Right lobe of liver (tissue), 6 donors: ENCODE results near the gene HIP1R. TPM values are rescaled to one million over a fixed set of nuclear protein-coding genes. Genes with fewer than 3 reads are reported as not detected.

ENCODE experiments used
- ATAC-seq, 4 donors: fragments of 200-7000 bp; cut with Tn5 transposase; one replicate each; pipeline ENCODE4 v1.9.1; 2020; ENCODE audit warnings: mild to moderate bottlenecking in 4 of 4, moderate library complexity in 4 of 4
- DNase-seq, 3 donors: peaks; one replicate each; pipeline ENCODE4 v3.0.0-alpha.2; 2020
- H3K27ac ChIP-seq, 3 donors: fragments of 200-600 bp; one replicate each; pipeline ENCODE4 v1.8.0; 2022
- H3K27me3 ChIP-seq, 2 donors: fragments of 200-600 bp; one replicate each; pipeline ENCODE4 v1.8.0; 2022
- H3K36me3 ChIP-seq, 4 donors: fragments of 200-600 bp; sonication (generic) in 1 of 4; one replicate each; pipeline versions ENCODE4 v1.5.1 to v1.8.0; 2017 to 2022; ENCODE audit warnings: control low read depth in 1 of 4
- H3K4me1 ChIP-seq, 4 donors: fragments of 200-600 bp; sonication (generic) in 1 of 4; one replicate each; pipeline versions ENCODE4 v1.5.1 to v1.8.0; 2017 to 2022; ENCODE audit warnings: control low read depth in 1 of 4
- H3K4me3 ChIP-seq, 3 donors: fragments of 200-600 bp; one replicate each; pipeline ENCODE4 v1.8.0; 2022
- H3K9me3 ChIP-seq, 4 donors: fragments of 200-600 bp; sonication (generic) in 1 of 4; one replicate each; pipeline versions ENCODE4 v1.5.1 to v1.8.0; 2017 to 2022; ENCODE audit warnings: control low read depth in 1 of 4
- CTCF ChIP-seq, 4 donors: fragments of 200-600 bp in 3 of 4; fragments of 450-650 bp in 1 of 4; IDR thresholded peaks; one replicate each; pipeline versions ENCODE4 v1.5.1 to v1.8.0; 2016 to 2022; ENCODE audit warnings: antibody characterized with exemption in 4 of 4, mild to moderate bottlenecking in 2 of 4
- POLR2A ChIP-seq: fragments of 450-650 bp; IDR thresholded peaks from one replicate; pipeline ENCODE4 v1.6.1; 2017; ENCODE audit warnings: antibody characterized with exemption, mild to moderate bottlenecking
- WGBS: methylation state at CpG from one replicate; pipeline ENCODE4 v1.1.6; 2018; ENCODE audit warnings: low coverage, low lambda C conversion rate; ENCODE audit not compliant: insufficient coverage; ENCODE audit errors: missing lambda C conversion rate; 5-methylcytosine and 5-hydroxymethylcytosine counted together
- intact Hi-C, 2 donors: fragments of 100-400 bp; cut with DNase I; formaldehyde crosslinking; loops; one replicate each; pipeline versions ENCODE4 v1.11.2 to v1.14.1; 2022
- total RNA-seq, 6 experiments: library from RNA; depleted of rRNA in 2 of 6; stranded (reverse); fragments of >200 nt in 2 of 6; fragmentation: NEBNext Ultra II Directional in 3 of 6; extraction: Animal tissue kit (Norgen Biotek cat#: 25700) in 3 of 6; gene quantifications; one replicate each; pipeline versions ENCODE4 v1.1.0 to v1.2.4, GENCODE V29; 2016 to 2023
- donor health status: DM: no; HTN: yes; CAD: no.
- donor health status: DM: no; HTN: no; CAD: no.
- donor health status: DM: no; HTN: no; CAD: no.
- donor health status: DM: no; HTN: yes; CAD: no.
- donor health status: DM: no; HTN: yes; CAD: no.

The HIP1R gene
- total RNA-seq, 6 experiments from 2014 or later = 23.6 to 37.2 (median 27.8) TPM

GRCh38 chr12:122848471-122849351, 13.5 kb downstream of the HIP1R start:
- DNase-seq (no peak), ATAC-seq (no peak)
- Histone ChIP-seq H3K27ac (no peak overlapping the region), H3K4me1 (no peaks in the 10 kb centered on the region), H3K36me3 (no peaks in the 10 kb centered on the region), H3K9me3 (no peaks in the 10 kb centered on the region), H3K4me3 (no peak overlapping the region), H3K27me3 (no peaks in the 10 kb centered on the region)
- TF ChIP-seq CTCF (IDR thresholded peaks at IDR 0.05) = no peak
- TF ChIP-seq POLR2A = no peak
- 33% methylated on average over 1 of the region's 36 CpGs for WGBS
- intact Hi-C loops = no loop called here

GRCh38 chr12:122849352-122850047, 14.2 kb downstream of the HIP1R start:
- H3K27ac ChIP-seq = no peak overlapping the region
- no peaks in the 10 kb centered on the region for H3K27me3 ChIP-seq
- intact Hi-C loops = loop anchor here in 1 of 2 donors (10.0 kb wide), 1 partner anchor 55 kb away; no protein-coding TSS in a partner anchor
- DNase-seq = no peak
- WGBS = 89% methylated on average over 10 of the region's 26 CpGs
- H3K4me3 ChIP-seq = no peak overlapping the region
- no peaks in the 10 kb centered on the region for H3K4me1 ChIP-seq
- H3K36me3 ChIP-seq = peaks cover 0 to 3% (median 0%) of the 10 kb centered on the region in 4 donors
- no peak for ATAC-seq
- H3K9me3 ChIP-seq = no peaks in the 10 kb centered on the region
- TF ChIP-seq POLR2A = no peak
- TF ChIP-seq CTCF (IDR thresholded peaks at IDR 0.05) = no peak

DNA sequence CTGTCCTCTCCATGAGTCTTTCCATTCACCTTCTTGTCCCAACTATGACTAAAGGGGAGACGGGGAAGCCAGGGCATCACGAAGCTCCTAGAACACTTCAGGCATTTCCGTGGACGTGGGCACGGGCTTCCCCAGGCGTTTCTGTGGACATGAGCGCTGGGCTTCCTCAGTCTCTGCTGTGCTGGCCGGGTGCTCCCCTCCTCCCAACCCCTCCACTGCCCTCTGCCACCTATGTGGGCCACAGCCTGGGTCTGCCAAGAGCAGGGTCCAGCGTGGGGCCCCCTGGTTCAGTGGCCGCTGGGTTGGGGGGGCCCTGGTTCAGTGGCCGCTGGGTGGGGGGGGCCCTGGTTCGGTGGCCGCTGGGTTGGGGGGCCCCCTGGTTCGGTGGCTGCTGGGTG, 14.8 kb downstream of the HIP1R start:
- H3K27ac ChIP-seq = no peak overlapping the region
- no peak for TF ChIP-seq CTCF (IDR thresholded peaks at IDR 0.05)
- TF ChIP-seq POLR2A = no peak
- peaks cover 0 to 8% (median 0%) of the 10 kb centered on the region in 4 donors for H3K36me3 ChIP-seq
- H3K9me3 ChIP-seq = no peaks in the 10 kb centered on the region
- intact Hi-C loops = loop anchor here in 1 of 2 donors (10.0 kb wide), 1 partner anchor 55 kb away; no protein-coding TSS in a partner anchor
- DNase-seq = no peak
- no peaks in the 10 kb centered on the region for H3K4me1 ChIP-seq
- H3K27me3 ChIP-seq = no peaks in the 10 kb centered on the region
- 100% methylated on average over 1 of the region's 14 CpGs for WGBS
- no peak for ATAC-seq
- no peak overlapping the region for H3K4me3 ChIP-seq

GRCh38 chr12:122850695-122851350, 15.6 kb downstream of the HIP1R start:
- Histone ChIP-seq H3K27ac (no peak overlapping the region), H3K27me3 (no peaks in the 10 kb centered on the region), H3K9me3 (no peaks in the 10 kb centered on the region), H3K4me3 (no peak overlapping the region), H3K36me3 (peaks cover 0 to 15% (median 0%) of the 10 kb centered on the region in 4 donors), H3K4me1 (no peaks in the 10 kb centered on the region)
- DNase-seq (no peak), ATAC-seq (no peak)
- 94% methylated on average over 3 of the region's 27 CpGs for WGBS
- intact Hi-C loops = loop anchor here in 1 of 2 donors (10.0 kb wide), 1 partner anchor 56 kb away; no protein-coding TSS in a partner anchor
- TF ChIP-seq CTCF (IDR thresholded peaks at IDR 0.05) = no peak
- TF ChIP-seq POLR2A = no peak
